ENCODE results near the gene LAMB4.
"Not testable (repeated sequence)": the region's sequence is repeated elsewhere in the genome, so short reads cannot be mapped to it uniquely, and the experiment has no call there.

Gene LAMB4

DNA sequence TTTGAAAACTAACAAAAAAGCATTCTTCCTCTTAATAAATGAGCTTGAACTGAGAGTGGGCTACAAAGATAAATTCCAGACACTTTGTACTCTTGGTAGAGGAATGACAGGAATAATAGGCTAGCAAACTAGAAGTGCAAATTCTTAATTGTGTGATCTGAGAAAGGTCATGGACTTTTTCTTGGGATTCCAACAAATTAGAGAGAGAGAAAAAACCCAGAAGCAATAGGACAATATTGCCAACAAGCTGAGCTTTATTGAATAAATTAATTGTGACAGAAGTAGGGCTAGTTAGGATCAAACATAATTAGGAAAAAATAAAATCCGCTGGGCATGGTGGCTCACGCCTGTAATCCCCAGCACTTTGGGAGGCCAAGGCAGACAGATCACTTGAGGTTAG is 85.8 kb downstream of the LAMB4 start:
- DNase-seq = no peak

DNA sequence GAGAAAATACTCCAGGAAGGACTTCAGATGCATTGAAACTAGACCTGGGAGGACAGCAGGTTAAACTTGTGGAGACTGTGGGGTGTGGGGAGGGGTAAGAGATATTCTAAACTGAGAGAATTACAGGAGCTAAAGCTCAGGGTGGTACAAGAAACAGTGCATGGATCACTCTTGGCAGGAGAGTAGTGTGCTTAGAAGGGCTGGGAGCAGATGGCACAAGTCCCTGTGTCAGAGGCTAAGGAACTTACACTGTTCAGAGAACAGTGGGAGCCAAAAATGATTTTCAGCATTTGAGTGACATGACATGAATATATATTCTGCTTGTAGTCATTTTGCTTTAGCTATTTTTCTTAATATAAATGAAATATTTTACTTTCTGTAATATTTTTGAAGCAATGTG is 91.2 kb downstream of the LAMB4 start:
- DNase-seq = no peak

DNA sequence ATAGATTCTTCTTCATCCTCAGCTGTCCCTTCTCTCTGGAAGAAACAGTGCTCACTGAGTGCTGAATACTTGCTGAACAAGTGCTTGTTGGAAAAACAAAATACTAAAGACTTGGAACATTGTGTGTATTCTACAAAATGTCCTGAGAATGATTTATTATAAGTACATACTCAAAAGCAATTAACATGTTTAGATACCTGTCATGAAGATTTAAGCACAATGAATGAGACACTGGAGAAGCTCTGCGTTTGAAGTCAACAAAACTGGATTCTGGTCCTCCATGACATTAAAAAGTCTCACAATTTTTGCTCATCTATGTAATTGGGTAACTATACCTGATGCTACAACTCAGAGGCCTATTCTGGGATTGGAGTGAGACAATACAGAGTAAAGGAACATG is 92.4 kb downstream of the LAMB4 start:
- DNase-seq = no peak

DNA sequence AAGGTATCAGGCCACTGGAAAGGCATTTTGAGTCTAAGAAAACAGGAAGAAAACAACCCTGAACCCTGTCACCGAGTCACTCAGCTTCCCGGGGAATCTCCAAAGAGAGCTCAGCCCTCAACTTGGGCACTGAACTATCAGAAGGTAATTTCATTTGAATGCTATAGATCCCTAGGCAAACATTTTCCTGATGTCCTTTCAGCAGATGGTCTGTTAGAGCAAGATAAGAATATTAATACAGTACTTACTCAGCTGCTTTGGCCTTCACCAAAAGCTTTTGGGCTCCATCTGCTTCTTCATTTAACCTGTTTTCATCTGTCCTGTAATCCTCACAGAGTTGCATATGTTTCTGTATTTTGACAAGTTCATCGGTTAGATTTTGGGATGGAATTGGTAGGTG is 93.0 kb downstream of the LAMB4 start:
- no peak for DNase-seq

DNA sequence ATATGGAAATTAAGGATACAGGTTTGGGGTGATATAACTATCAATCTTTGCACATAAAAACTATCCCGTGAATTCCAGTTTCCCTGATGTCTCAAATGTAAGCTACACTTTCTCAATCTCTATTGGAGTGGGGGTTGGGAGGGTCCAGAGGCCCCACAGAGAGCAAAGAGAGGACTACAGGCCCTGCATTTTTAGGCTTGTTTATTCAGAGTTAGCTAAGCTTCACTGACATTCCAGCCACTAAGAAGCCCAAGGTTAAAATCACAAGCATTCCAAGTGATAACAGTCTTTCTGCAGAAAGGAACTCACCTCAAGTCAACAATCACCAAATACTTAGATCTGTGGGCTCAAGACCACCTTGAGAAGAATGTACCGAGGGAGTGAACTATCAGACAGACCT is 95.6 kb downstream of the LAMB4 start:
- DNase-seq = no peak

DNA sequence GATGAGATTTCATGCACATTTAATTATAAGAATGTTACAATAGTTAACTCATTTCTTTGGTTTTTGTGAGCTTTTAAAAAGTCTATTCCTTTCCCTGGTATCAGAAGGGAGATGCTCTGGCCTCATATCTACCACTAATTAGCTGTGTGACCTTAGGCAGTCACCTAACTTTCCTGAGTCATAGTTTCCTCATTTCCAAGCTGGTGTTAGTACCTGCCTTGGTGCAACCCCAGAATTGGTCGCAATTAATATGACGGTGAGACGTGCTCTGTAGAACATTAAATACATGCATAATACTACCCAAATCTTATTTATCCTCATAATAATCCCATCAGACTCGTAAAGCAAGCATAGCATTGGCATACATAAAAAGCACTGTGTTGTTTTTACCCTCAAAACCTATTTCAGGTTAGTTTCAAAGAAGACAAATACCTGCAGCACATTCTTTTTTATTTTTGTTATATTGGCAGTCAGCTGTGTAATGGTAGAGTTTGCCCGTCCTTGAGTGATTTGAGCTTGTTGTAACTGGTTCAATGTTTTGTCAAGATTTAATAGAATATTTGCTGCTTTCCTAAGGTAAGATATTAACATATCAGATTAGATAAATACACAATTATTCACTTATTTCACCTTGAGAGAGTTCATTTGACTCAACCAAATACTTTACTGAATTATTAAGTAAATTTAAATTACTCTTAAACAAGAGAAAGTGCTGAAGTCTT is 96.2 kb downstream of the LAMB4 start:
- no peak for DNase-seq

DNA sequence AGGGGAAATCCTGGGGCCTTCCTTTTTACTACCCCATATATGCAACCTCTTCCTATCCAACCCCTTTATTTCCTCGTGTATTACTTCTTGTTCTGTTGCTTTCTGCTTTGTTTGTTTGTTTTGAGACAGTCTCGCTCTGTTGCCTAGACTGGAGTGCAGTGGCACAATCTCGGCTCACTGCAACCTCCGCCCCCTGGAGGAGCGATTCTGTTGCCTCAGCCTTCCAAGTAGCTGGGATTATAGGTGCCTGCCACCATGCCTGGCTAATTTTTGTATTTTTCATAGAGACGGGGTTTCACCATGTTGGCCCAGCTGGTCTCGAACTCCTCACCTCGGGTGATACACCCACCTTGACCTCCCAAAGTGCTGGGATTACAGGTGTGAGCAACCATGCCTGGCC is 96.9 kb downstream of the LAMB4 start:
- not testable (repeated sequence) for DNase-seq

DNA sequence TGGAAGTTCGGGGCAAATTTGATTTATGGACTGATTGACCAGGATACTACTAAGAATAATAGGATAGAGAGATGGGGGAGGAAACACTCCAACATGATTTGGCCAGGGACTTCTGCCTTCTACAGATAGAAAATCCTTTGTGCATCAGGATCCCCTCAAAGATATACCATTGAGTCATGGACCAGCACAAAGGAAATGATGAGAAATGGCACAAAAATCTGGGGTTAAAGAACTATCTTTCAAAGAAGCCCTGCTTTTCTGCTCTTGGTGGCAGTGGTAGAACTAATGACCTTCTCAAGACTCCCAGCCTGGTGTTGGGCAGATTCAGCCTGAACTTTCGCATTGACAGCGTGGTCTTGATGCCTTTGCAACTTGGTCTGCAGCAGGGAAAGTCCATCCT is 99.6 kb downstream of the LAMB4 start:
- no peak for DNase-seq

DNA sequence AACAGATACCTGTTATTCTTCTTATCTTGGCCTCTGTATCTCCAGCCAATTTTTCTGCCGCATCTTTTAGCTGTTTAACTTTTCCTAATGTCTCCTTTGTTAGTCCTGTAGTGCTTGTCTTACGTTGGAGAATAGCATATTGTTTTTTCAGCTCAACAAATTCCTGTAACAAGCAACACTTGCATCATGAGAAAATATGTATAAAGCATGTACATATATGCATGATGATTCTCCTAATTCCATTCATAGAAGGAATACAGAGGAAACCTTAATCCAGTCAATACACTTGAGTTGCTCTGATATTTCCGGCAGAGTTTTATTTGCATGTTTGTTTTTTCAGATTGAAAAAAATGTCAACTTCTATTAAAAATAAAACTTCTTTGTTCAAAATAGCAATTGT is 101.1 kb downstream of the LAMB4 start:
- DNase-seq = no peak

DNA sequence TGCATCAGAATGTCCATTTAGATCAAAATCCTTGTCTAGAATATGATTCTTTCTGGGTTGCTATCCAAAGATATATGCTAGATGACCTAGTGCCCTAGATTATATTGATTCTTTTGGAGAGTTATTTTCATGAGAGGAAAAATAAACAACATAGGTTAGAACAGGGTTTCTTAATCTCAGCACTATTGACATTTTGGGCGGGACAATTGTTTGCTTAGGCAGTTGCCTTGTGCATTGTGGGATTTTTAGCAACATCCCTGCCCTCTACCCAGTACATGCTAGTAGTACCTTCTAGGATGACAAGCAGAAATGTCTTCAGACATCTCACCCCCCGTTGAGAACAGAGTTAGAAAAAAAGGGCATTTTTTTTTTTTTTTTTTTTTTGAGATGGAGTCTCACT is 102.0 kb downstream of the LAMB4 start:
- no peak for DNase-seq

DNA sequence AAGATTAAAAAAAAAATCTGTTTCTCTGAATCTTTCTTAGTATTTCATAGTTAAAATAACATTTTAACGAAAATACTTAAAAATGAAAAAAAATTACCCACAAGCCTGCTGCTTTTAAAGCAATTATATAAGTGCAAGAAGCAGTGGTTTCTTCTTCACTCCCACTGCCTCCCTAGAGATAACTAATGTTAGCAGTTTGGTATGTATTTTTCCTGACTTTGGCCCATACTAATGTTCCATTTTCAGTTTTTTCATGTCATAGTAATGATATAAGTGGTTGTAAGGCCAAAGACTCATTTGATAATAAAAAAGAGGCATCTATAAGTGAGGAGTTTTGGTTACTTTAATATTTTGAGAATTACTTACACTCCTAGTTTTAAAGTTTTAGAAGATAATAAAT is 102.9 kb downstream of the LAMB4 start:
- no peak for DNase-seq

DNA sequence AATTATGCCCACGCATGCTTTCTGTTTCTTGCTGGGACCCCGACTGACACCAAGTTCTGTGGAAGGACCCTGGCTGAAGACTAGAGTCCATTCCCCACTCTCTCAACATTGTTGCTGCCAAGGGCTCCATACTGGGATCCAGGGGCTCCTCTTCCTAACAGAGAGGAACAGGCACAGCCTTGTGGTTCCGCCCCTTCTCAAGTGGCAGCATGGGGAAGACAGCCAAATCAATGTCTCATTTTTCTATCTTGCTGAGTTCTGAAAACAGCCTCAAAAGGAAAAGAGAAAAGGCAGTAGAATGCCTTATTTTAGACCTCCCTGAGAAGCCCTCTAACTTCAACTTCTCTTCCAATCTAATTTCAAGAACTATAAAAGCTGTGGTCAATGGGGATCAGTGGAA is 103.5 kb downstream of the LAMB4 start:
- DNase-seq = no peak

DNA sequence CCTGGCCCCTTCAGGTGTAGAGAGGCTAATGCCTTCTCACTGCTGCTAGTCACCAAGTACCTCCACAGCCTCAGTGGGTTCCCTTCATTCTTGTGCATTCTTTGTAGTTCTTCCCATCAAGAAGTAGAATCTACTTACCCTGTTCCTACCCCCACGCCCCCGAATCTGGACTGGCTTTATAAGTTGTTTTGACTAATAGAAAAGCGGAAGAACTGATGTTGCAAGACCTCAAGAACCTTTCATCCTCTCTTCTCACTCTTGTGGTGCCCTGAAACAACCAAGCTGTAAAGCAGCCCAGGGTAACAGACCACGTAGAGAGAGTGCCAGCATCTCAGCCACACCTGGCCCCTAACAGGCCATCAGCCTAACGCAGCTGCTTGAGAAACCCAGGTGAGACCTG is 104.0 kb downstream of the LAMB4 start:
- no peak for DNase-seq

DNA sequence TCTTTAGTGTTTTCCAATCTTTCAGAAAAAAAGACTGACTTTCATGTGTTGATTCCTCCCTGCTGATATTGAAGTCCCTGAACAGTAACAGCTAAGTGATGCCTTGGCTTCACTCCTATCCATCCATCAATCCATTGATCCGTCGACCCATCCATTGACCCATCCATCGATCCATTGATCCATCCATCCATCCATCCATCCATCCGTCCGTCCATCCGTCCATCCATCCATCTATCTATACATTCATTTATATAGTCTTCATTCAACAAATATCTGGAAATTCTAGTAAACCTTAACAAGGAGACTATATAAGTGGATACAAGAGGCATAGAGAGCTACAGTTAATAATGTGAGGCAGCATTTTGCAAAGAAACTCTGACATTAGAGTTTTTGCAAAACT is 105.6 kb downstream of the LAMB4 start:
- DNase-seq = no peak

DNA sequence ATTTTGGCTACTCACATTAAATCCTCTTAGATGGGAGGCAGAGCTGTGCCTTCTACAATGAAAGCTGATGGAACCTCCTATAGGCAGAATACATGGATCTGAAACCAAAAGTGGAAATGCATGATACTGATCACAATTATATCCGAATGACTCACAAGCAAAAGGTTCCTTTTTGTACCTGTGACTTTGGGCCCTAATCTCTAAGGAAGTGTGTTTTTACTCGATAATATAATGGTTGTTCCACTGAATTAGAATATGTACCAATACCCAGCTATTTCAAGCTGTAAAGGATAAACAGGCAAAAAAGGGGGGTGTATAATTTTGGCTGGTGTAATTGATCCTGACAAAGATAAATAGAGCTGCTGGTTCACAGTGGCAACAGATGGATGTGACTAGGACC is 109.6 kb downstream of the LAMB4 start:
- no peak for DNase-seq

DNA sequence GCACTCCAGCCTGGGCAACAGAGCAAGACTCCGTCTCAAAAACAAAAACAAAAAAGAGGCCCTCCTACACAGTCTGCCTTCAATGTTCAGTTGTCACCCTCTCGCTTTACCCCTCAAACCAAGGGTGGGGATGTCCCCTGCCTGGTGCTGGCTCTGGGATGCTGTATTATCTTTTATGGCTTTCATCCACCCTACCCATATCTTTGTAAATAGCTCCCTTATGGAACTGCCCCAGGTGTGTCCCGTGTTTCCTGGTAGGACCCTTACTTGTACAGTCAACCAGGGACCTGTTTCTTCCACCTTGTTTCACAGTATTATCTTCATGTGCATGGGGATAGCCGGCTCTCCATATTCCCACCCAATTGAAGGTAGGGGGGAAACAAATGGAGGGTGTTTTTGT is 111.5 kb downstream of the LAMB4 start:
- no peak for DNase-seq

DNA sequence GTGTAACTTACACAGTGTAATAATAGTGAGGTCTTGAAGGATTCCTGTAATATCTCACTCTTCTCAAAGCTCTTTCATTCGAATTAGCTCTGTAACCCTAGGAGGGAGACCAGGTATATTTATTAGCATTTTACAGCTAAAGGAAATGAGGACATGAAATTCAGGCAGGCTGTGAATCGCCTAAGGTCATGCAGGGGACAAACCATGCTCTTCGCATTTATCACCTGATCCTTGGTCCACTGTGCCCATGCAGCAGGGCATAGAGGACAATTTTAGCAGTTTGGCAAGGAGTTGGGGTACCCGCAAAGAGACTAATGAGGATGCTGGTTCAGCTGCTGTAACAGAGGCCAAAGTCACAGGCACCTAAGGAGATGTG is 112.4 kb downstream of the LAMB4 start:
- DNase-seq = no peak

DNA sequence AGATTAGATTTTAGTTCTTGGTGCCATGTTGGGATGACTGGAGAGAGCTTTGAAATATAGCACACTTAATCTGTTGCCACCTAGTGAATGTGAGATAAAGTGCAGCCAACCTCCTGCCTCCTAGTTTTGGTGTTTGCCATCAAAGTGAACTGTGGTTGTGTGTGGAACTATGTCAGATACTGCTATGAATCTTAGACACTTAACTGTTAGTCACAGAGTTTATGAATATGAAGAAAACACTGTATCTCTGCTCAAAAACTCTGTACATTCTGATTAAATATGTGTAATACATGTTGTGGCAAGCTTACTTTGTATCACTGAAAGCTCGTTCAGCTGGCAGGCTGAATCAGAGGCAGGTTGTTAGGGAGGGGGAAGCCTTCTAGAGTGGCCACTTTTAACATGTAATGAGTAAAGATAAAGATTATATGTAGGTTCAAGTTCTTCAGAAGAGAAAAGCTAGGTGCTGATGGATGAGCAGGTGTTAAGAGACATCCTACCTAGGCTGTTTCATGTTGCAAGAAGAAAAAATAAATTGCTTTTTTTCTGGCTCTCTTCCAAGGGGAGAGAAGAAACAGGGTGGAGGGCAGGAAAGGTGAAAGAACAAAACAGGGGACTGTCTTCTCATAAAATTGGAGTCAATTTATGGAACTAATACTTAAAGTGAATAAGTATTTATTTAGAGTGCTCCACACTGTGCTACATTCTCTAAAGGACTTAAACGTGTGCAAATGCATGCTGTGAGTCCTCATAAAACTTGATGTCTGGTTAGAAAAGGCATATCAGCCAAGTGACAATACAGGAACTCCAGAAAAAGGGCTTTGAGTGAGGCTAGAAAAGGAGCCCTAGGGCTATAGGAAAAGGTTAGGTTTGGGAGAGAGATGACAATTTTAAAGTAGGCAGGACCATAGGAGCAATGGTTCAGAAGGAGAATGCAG is 113.1 kb downstream of the LAMB4 start:
- DNase-seq = no peak

DNA sequence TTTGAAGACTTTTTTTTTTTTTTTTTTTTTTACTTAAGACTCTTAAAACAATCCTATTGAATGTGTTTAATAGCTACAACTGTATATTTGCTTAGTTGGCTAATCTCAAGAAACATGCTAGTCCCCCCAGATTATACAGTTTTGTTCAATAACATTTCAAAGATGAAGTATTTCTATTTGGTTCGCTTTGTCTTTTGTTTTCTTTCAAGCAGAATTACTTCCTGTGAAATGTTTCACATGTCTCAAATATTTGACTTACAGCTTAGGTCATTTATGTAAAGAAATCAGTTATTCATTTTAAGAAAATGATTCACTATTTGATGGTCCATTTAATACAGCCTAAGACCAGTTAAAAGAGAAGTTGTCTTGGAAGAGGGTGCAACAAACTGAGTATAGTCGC is 114.4 kb downstream of the LAMB4 start:
- DNase-seq = no peak

DNA sequence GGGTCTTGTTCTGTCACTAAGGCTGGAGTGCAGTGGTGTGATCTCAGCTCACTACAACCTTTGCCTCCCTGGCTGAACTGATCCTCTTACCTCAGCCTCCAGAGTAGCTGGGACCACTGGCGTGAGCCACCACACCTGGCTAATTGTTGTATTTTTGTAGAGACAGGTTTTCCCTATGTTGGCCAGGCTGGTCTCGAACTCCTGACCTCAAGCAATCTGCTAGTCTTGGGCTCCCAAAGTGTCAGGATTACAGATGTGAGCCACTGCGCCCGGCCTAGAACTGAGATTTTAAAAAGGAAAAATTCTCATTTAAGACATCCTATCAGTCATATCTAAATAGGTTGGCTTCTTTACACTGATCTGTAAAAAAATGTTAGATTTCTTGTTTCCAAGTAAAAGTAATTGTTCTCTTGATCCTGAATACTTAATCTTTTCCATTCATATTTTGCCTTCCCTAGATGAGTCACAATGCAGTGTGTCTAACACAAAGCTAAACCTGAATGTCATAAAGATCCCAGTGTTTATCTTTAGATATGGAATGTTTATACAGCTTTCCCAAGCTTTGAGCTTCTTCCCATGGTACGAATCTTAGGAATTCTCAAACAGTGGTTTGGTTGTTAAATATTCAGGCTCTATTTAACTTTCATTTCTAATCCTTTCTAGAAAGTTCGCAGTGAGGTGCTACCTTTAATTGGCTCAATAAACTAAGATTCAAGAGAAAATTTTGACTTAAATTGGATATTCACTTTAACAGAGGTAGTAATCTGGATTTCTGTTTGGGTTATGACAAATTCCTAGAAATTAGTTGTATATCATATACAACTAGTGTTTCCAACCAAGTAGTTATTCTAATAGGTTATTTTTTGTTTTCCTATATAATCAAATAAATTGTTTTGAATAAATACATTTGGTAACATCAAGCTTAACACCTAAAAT is 115.1 kb downstream of the LAMB4 start:
- DNase-seq = no peak

DNA sequence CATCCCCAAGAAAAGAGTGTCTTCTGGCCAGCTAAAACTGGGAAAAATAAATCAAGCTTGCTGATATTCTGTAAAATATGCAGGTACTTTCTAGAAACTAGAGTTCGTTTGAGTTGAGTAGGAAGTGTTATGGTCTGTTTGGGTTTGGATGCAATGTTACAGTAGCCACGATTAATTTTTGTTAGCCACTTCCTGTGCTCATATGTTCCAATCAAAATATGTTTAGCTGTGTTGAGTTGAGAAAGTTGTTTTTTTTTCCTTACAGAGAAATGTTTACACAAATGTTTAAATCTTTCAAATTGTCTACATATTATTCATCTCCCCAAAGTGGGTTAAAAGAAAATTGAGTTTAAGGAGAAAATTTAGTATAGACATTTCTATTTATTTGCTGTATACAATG is 115.9 kb downstream of the LAMB4 start:
- DNase-seq = no peak

DNA sequence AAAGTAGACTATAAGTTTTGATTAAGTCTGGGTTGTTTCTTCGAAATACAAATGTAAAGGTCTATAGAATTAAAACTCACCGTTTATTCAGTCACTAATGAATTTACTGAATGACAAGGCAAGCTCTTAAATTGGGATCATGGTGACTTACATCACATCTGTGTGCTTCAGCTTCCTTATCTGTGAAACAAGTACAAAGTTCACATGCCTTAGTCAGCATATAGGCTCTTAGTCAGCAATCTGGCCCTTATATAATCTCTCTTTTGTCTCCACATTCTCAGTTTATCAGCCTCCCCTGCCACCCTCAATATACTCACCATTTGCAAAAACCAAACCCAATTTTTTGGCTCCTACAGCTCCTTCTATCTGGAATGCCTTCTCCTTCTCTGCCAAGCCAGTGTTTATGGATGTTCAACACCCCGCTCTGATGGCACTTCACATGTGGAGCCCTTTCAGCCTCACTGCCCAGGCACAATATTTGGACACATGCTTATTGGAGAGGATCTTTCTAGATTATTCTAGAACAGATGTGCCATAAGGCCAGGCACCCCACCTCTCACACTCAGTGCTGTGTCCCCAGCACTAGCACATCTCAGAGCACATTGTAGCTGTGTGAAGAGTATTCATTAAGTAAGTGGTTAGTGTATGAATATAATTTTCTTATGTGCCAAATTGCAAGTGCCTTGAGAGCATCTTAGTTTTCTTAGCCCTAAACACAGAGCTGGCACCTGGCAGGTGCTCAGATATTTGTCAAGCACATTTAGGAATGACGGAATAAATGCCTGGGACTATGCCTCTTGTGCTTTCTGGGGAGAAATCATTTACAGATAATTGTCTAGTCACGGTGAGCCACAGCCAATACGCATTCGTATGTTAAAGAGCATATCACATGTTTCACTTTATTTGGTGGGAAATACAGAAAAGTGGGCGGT is 117.4 kb downstream of the LAMB4 start:
- DNase-seq = no peak
